Mucosa of stomach (tissue), 1 donor: ENCODE data around the gene SLC37A1.

Experiments
- H3K27me3 ChIP-seq: one replicate; pipeline ENCODE4 v1.7.0; 2013; ENCODE audit warnings: mild to moderate bottlenecking, low read length; ENCODE audit not compliant: control insufficient read depth, insufficient read depth
- H3K36me3 ChIP-seq: one replicate; pipeline ENCODE4 v1.7.0; 2013; ENCODE audit warnings: low read length; ENCODE audit not compliant: control insufficient read depth, insufficient read depth
- H3K4me1 ChIP-seq: one replicate; pipeline ENCODE4 v1.7.0; 2013; ENCODE audit warnings: mild to moderate bottlenecking, low read length; ENCODE audit not compliant: control insufficient read depth, insufficient read depth
- H3K4me3 ChIP-seq: one replicate; pipeline ENCODE4 v1.7.0; 2013; ENCODE audit warnings: low read length
- H3K9ac ChIP-seq: one replicate; pipeline ENCODE4 v1.7.0; 2013; ENCODE audit warnings: mild to moderate bottlenecking, low read length, moderate library complexity
- H3K9me3 ChIP-seq: one replicate; pipeline ENCODE4 v1.7.0; 2013; ENCODE audit warnings: mild to moderate bottlenecking, low read length, moderate library complexity; ENCODE audit not compliant: control insufficient read depth
- donor health status: Pancreatic carcinoma.

The SLC37A1 gene

DNA sequence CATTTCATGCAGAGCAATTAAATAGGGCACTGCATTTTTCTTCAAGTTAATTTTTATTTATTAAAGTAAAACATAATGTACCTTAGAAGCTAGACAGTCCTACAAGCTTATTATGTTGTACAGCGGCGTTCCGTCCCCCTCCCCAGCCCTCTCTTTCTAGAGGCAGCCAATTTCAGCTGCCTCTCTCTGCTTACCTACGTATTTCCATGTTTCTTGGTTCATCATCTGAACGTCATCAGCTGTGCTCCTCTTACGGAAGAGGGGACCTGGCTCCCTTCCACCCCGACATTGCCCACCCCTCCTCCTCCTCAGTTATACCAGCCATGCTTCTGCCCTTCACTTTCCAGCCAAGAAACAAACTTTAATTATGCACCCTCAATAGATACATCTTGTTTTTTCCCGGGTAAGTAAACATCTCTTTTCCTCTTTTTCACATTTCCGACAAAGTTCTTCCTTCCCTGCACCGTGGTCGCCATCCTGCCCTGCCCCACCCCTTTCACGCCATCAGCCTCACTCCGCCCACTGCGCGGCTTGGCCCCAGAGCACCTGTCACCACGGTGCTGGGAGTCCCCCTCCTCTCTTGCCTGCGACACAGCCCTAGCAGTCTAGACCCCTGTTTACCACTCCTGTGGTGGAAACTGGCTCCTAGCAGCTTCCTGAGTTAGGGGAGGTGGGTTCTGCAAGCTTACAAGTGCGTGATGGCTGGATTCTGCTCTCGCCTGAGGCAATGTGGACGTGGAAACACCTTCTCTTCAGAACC, 57.9 kb downstream of the SLC37A1 start:
- Histone ChIP-seq H3K4me1 (peaks cover 17% of the 10 kb centered on the region), H3K36me3 (peaks cover 33% of the 10 kb centered on the region), H3K9me3 (no peaks in the 10 kb centered on the region), H3K4me3 (no peak overlapping the region), H3K9ac (no peak overlapping the region), H3K27me3 (no peaks in the 10 kb centered on the region)

DNA sequence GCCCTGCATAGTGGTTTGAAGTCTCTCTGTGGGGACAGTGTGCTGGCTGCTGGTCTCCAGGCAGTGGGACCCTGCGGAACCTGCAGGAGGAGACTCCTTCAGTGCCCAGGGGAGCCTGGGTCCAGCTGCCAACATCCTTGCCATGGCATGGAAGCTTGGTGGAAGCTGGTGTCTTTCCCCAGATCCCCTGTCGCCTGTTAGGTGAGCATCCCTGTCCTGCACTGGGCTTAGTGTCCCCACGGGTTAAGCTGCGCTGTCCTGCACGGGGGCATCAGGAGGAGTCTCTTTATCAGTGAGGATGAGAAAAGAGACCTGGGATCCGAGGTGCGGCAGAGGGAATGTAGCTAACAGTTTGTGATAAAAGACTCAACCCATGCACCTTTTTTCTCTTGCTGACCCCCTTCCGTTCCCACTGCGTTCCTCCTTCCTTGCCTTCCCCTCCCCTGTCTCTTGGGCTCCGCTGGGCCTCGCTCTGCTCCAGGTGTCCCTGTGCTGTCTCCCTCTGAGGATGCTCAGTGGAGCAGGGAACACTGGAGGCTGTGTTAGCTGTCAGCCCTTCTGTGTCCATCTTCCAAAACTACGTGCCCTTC, 59.3 kb downstream of the SLC37A1 start:
- no peak overlapping the region for H3K9ac ChIP-seq
- peaks cover 17% of the 10 kb centered on the region for H3K4me1 ChIP-seq
- no peak overlapping the region for H3K4me3 ChIP-seq
- H3K36me3 ChIP-seq, result peaks cover 26% of the 10 kb centered on the region
- no peaks in the 10 kb centered on the region for H3K9me3 ChIP-seq
- no peaks in the 10 kb centered on the region for H3K27me3 ChIP-seq

DNA sequence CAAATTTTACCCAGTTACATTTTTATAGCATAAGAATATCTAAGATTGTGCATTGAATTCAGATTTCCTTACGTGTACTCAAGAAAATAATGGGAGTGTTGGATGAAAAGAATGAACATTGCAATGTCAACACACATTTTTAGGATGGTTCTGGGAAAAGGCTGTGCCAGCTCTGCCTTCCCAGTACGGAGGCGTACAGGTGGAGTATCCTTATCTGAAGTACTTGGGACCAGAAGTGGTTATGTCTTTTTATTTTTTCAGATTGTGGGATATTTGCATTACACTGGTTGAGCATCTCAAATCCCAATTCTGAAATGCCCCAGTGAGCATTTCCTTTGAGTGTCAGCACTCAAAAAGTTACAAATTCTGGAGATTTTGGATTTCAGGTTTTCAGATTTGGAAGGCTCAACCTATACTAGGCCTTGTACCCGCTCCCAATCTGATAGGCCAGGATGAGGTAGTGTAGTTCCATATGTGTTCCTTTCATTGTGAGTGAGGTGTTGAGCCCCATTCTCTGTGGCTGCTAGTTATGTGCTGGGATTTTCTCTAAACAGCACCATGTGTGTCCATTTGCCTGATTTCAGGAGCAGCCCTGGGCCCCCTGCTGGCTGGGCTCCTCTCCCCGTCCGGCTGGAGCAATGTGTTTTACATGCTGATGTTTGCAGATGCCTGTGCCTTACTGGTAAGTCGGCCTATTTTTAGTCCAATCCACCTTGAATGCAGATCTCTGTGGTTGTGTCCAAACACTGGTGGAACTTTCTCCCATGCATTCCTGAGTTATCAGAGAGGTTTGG, 60.8 kb downstream of the SLC37A1 start:
- peaks cover 17% of the 10 kb centered on the region for H3K4me1 ChIP-seq
- H3K9ac ChIP-seq, result no peak overlapping the region
- H3K4me3 ChIP-seq, result no peak overlapping the region
- no peaks in the 10 kb centered on the region for H3K9me3 ChIP-seq
- peaks cover 24% of the 10 kb centered on the region for H3K36me3 ChIP-seq
- no peaks in the 10 kb centered on the region for H3K27me3 ChIP-seq

DNA sequence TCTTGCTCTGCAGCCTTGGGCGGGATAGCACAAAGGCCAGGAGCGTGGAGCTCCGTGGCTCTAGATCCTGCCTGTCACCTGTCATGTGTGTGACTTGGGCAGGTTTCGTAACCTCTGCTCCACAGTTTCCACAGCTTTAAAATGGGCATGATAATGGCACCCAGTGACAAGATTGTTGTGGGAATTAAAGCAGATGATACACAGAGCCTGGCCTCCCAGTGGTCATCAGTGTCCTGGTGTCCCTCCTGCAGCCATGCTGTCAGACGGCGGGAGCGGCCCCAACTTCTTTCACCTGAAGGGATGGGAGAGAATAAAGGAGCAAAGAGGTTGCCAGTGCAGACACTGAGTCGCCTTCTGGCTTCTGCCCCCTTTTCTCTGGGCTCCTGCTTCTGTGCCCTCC, 61.5 kb downstream of the SLC37A1 start:
- Histone ChIP-seq H3K4me1 (peaks cover 17% of the 10 kb centered on the region), H3K9ac (no peak overlapping the region), H3K36me3 (peaks cover 24% of the 10 kb centered on the region), H3K9me3 (no peaks in the 10 kb centered on the region), H3K4me3 (no peak overlapping the region), H3K27me3 (no peaks in the 10 kb centered on the region)

DNA sequence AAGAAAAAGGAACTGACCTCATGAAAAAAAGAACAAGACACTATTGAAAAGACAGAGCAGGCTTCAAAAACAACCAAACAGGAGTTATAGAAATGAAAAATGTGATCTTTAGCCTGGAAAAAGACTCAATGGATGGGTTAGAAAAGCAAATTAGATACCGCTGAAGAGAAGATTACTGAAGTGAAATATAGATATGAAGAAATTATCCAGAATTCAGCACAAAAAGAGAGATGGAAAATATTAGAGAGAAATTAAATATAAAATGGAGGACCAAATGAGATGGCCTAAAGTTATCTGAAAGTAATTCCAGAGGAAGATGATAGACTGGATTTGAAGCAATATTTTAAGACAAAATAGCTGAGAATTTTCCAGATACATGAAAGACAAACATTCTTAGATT, 63.0 kb downstream of the SLC37A1 start:
- no peaks in the 10 kb centered on the region for H3K27me3 ChIP-seq
- peaks cover 24% of the 10 kb centered on the region for H3K36me3 ChIP-seq
- no peak overlapping the region for H3K4me3 ChIP-seq
- H3K4me1 ChIP-seq, result peaks cover 3% of the 10 kb centered on the region
- H3K9me3 ChIP-seq, result no peaks in the 10 kb centered on the region
- H3K9ac ChIP-seq, result no peak overlapping the region

DNA sequence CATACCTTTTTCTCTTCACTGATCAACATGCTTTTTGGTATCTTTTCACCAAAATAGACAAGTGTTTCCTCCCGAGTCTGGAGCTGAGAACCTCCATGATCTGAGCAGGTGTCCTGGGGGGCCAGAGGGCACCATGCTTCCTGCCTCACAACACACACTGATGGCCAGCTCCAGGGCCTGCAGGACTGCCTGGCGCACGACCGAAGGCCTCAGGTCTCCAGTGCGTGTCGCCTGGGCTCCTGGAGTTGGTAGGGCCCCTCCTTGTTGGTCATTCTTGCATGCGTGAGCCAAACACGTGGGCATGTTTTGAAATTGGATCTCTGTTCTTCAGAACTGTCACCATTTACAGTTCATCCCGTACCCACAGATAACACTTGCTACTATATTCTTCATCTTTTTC, 64.4 kb downstream of the SLC37A1 start:
- no peak overlapping the region for H3K9ac ChIP-seq
- H3K36me3 ChIP-seq, result peaks cover 13% of the 10 kb centered on the region
- no peak overlapping the region for H3K4me3 ChIP-seq
- no peaks in the 10 kb centered on the region for H3K4me1 ChIP-seq
- H3K27me3 ChIP-seq, result no peaks in the 10 kb centered on the region
- H3K9me3 ChIP-seq, result no peaks in the 10 kb centered on the region

DNA sequence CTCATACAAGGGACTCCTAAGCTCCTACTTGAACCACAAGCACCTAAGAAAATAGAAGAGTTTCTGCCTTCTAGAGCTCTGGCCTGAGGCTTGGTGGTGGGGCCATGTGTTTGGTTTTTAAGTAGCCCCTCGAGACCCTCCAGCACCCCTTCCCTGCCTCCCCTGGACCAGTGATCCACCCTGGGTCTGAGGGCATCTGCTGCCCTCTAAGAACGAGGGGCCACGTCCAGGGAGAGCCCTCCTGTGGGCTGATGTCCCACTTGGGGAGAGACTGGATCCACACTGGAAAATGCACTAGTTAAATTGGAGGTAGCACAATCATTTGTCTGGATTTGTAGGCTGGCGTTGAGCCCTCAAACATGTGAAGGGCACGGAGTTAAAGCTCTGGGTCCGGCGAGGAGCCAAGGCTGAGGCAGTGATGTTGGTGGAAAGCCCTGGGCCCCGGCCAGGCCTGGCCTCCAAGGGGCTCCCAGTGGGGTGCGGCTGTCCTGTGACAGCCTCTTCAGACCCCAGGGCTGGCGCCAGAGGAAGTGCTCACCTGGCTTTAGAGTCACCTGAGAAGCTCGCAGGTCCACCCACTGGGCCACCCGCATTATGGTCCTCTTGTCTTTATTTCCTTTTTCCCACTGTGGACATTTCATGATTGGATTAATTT, 65.2 kb downstream of the SLC37A1 start:
- no peaks in the 10 kb centered on the region for H3K4me1 ChIP-seq
- no peak overlapping the region for H3K9ac ChIP-seq
- peaks cover 12% of the 10 kb centered on the region for H3K36me3 ChIP-seq
- no peak overlapping the region for H3K4me3 ChIP-seq
- no peaks in the 10 kb centered on the region for H3K27me3 ChIP-seq
- H3K9me3 ChIP-seq, result no peaks in the 10 kb centered on the region

DNA sequence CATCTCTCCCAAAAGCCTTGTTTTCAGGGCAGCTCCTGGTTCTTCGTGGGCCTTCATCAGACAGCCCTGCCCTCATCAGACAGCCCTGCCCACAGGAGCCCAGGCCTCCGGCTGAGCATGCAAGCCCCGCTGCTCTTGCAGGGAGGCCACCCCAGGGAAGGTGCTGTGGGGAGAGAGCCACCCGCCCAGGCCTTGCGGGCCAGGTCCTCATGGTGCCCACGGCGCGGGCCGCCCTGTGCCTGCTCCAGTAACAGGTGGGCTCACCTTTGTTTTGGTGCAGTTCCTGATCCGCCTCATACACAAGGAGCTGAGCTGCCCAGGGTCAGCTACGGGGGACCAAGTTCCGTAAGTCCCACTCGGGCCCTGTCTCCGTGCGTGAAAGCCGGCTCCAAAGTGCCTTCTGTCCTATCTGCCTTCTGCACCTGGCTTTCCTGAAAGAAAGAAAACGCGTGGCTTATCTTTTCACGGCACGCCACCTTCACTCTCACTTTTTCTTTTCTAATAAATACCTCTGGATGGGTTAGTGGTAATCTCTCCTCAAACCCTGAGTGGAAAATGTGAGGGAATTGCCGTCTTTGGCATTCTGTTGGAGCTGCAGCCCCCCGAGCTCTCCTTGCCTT, 65.9 kb downstream of the SLC37A1 start:
- Histone ChIP-seq H3K36me3 (peaks cover 8% of the 10 kb centered on the region), H3K4me1 (no peaks in the 10 kb centered on the region), H3K9ac (no peak overlapping the region), H3K4me3 (no peak overlapping the region), H3K9me3 (no peaks in the 10 kb centered on the region), H3K27me3 (no peaks in the 10 kb centered on the region)

DNA sequence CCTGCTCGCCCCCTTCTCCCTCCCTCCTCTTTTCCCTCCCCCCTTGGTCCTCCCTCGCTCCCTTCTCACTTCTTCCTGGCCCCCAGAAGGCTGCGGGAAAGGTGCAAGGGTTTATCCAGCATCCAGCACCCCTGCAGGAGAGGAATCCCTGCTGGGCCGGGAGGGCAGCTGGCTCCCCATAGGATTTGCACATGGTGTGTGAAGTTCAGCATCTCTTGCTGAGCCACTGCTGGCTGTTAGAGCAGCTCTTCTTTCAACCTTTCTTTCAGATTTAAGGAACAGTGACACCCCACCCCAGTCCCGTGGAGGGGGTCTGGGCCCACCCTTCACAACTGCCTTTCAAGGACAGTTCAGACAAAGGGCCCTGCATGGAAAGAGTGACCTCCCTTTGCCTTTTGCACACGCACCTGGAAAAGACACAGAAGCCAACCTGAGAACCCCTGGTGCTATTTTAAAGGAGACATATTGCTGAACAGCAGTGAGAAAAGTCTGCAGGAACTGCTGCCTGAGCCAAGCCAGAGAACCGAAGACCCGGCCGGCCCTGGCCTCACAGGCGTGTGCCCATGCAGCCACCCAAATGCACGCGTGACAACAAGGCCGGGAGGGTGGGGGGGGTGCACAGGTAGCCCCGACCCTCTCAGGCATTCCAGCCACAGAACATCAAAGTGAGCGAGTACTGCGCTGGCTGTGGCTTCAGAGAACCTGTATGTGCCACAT, 66.6 kb downstream of the SLC37A1 start:
- Histone ChIP-seq H3K9ac (no peak overlapping the region), H3K9me3 (no peaks in the 10 kb centered on the region), H3K4me1 (no peaks in the 10 kb centered on the region), H3K36me3 (peaks cover 5% of the 10 kb centered on the region), H3K27me3 (no peaks in the 10 kb centered on the region), H3K4me3 (no peak overlapping the region)

DNA sequence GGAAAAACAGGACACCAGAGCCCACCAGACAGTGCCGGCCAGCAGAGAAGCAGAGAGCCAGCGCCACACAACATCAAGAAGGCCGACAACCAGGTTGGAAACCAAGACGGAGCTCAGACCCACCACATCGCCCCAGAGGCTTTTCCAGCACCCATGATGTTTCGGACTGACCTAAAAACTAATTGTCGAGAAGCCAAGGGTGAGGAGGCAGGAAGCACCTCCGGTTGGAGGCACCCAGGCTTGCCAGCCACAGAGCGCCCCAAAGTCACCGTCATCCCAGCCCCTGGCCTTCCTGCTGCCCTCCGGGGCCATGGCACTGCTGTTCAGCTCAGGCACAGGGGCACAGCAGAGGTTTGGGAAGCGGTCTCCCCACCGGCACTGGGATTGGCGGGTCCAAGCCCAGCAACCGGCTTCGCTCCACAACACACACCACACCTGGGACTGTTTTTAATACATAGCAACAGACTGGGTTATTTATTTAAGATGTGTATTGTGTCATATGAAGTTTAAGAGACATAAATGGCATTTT, 67.2 kb downstream of the SLC37A1 start:
- Histone ChIP-seq H3K9ac (no peak overlapping the region), H3K4me1 (no peaks in the 10 kb centered on the region), H3K27me3 (no peaks in the 10 kb centered on the region), H3K9me3 (no peaks in the 10 kb centered on the region), H3K36me3 (peaks cover 5% of the 10 kb centered on the region), H3K4me3 (no peak overlapping the region)

DNA sequence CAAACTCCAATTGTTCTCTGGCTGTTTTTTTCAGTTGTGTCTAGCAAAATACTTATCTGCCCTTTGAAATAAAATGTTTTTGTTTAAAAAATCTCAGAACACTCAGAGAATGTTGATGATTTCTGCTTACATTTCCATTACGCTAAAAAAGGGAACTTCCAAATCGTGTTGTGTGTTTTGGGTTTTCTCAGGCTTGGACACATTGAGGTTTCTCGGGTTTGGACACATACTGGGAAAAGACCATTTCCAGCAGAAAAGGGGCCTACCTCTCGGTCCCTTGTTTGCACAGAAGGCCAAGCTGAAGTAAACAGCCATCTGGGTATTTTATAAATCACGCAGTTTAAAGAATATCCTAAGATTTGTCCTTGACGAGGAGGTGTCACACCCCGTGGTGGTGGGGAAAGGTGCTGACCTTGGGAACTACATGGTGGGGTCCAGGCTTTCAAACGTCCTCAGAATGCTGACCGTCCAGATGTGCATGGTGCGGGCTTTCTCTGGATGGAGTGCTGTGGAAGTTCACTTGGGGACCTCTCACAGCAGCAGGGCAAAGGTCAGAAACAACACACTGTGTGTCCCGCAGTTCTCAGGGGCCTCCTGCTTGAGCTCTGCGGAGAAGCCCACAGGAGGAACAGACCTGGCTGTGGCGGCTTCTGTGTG, 67.8 kb downstream of the SLC37A1 start:
- Histone ChIP-seq H3K36me3 (peaks cover 5% of the 10 kb centered on the region), H3K9me3 (no peaks in the 10 kb centered on the region), H3K4me1 (no peaks in the 10 kb centered on the region), H3K27me3 (no peaks in the 10 kb centered on the region), H3K9ac (no peak overlapping the region), H3K4me3 (no peak overlapping the region)
